ENCODE measurements around the gene GIPC1. TPM values are rescaled to one million over a fixed set of nuclear protein-coding genes. Genes with fewer than 3 reads are reported as not detected.
A peak's percentile ranks its signal among the peaks of the same experiment; 100 is the strongest.

GIPC1 gene
- total and polyA plus RNA-seq, 9 of the 15 experiments (the other 6 are each of a cell fraction or from before 2014, with no cell fraction given): 0.49 to 54.7 (median 24.8) TPM

- TF ChIP-seq RREB1 (CRISPR knock-in tag; IDR thresholded peaks at IDR 0.05): no peak
- no peak for TF ChIP-seq MXI1 (IDR thresholded peaks at IDR 0.05; ENCODE audit: low read depth, low read length)
- peak; percentile 81 for TF ChIP-seq GABPA (tag; conservative IDR thresholded peaks at IDR 0.05; ENCODE audit: low read depth)
- TF ChIP-seq DDX20 (tag; IDR thresholded peaks at IDR 0.05; ENCODE audit: low read depth): no peak
- no peak for TF ChIP-seq BACH1 (tag; IDR thresholded peaks at IDR 0.05)
- no peak for TF ChIP-seq IRF2 (CRISPR knock-in tag; IDR thresholded peaks at IDR 0.05)
- peak; percentile 51; the same call in 1 of the 2 replicates for TF ChIP-seq RBFOX2 (IDR thresholded peaks at IDR 0.05; ENCODE audit: low read depth, low read length)
- TF ChIP-seq CEBPG (CRISPR knock-in tag; IDR thresholded peaks at IDR 0.05): 0 out of 2 replicates have a peak, but pooled peaks have one; percentile 14
- TF ChIP-seq CEBPG (tag; conservative IDR thresholded peaks at IDR 0.05 in 1 of 2, IDR thresholded peaks at IDR 0.05 in 1 of 2): no peak
- no peak for TF ChIP-seq JUN (IDR thresholded peaks at IDR 0.05; ENCODE audit: borderline replicate concordance, low read depth, low read length)
- peak; percentile 71; the same call in 1 of the 2 replicates for TF ChIP-seq JUN (CRISPR knock-in tag; IDR thresholded peaks at IDR 0.05; ENCODE audit: borderline replicate concordance)
- TF ChIP-seq ZNF764 (CRISPR knock-in tag; IDR thresholded peaks at IDR 0.05; ENCODE audit: low read depth): no peak
- peak; percentile 28 for TF ChIP-seq RBBP5 (IDR thresholded peaks at IDR 0.05; ENCODE audit: borderline replicate concordance, insufficient read depth, low read length, poor library complexity, severe bottlenecking)
- TF ChIP-seq CBX8 (IDR thresholded peaks at IDR 0.05; ENCODE audit: borderline replicate concordance, extremely low read depth, low read depth, low read length, poor library complexity, severe bottlenecking): no peak
- TF ChIP-seq PTTG1 (tag; IDR thresholded peaks at IDR 0.05; ENCODE audit: low read depth): no peak
- peak; percentile 42; the same call in 1 of the 2 replicates for TF ChIP-seq SMARCE1 (IDR thresholded peaks at IDR 0.05)
- TF ChIP-seq U2AF2 (optimal IDR thresholded peaks at IDR 0.05; ENCODE audit: low read depth, low read length): no peak
- no peak for TF ChIP-seq POLR2B (IDR thresholded peaks at IDR 0.05; ENCODE audit: low read depth, partially characterized antibody)
- no peak for TF ChIP-seq ZNF644 (tag; IDR thresholded peaks at IDR 0.05; ENCODE audit: low read depth)
- TF ChIP-seq ATF3 (IDR thresholded peaks at IDR 0.05): peak; percentile 71
- TF ChIP-seq ATF3 (CRISPR knock-in tag; conservative IDR thresholded peaks at IDR 0.05): no peak
- no peak for TF ChIP-seq SOX6 (IDR thresholded peaks at IDR 0.05)
Measured at GRCh38 chr19:14434543-14435319, 61.2 kb downstream of the GIPC1 start (continued).

Data from K562 (cell line).